ENCODE data around the gene COQ7.

COQ7 gene

DNA sequence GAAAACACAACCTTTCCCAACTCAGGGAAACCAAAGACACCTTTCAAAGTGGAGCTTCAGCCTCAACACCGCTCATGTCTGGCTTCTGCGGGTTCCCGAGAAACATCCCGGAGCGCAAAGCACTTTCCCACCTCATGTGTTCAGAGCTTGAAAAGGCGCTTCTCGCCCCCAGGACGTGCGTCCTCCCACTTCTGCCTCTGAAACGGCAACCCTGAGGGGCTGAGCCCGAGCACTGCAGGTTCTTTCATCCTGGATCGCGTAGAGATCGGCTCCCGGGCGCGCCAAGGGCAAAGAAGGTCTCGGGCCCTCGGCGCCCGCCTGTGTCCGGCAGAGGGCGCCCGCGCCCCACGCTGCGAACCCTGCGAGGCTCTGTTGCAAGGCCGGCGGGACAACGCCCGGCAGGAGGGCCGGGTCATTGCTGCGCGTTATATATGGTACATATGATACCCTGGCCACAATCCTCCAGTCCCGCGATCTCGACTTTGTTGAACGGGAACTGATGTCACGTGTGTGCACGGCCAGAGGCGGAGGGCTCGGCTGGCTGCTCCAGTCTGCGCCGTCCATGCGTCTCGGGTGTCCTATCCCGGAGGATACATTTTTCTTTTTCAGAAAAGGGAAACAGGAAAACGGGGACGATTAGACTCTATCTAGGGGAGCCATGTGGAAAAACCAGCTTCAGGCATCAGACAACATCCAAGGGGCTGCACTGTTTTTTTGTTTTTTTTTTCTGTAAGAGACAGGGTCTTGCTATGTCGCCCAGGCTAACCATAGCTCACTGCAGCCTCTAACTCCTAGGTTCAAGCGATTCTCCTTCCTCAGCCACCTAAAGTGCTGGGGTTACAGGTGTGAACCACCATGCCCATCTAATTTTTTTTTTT lies 19.1 kb downstream of the COQ7 start:
- peak in 1 of 2 experiments; percentile 60 for DNase-seq

DNA sequence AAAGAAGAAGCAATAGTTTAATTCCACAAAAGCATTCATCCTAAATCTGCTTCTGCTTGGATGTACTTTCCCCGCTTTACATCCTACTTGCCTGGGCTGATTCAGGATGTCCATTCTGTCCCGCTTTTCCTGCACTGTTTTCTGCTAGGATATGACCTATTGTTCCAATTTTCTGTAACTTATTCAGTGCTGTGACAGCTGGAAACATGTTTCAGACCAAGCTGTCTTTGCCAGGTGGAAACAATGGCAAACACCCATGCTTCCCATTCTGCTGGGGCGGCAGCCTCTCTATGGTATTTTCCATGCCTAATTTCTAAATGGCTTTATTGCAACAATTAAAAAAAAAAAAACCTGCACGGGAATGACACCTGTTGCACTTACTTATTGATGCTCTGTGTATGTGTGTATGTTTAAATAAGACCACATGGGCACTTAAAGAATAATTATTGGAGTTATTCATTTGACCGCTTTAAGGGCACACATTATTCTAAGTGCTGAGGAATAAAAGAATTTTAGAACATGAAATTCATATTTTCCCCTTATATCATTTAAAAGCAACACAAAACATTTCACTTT lies 21.0 kb downstream of the COQ7 start:
- DNase-seq, result no peak

DNA sequence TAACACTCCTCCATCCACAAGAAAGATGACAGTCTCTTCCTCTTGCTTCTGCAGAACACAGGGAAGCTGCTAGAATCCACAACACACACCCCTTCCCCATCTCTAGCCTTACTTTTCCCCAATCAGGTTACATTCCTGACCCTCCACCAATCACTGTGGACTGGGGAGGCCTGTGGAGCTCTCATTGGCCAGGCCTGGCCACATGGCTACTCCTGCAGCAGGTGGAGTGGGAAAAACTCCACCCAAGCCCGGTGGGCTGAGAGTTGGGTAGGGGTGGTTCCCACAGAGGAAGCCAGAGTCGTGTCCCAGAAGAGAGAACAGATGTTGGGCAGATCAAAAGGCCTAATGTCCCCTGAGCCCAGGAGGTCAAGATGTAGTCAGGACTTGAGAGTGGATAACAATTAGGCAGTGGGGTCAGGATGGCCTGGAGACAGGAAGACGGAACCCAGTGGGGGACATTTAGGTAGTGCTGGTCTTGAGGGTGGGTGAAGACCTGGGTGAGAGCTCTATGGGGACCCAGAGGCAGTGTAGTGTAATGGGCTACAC lies 22.1 kb downstream of the COQ7 start:
- no peak for DNase-seq

DNA sequence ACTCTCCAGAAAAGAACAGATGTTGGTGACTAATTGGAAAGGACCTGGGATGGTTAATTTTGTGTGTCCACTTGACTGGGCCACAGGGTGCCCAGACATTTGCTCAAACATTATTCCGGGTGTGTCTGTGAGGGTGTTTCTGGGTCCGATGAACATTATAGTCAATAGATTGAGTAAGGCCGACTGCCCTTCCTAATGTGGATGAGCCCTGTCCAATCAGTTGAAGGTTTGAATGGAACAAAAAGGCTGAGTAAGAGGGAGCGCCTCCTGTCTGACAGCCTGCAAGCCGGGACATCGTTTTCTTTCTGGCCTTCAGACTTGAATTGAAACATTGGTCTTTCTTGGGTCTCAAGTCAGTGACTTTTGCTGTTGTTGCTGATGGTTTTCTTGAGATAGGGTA lies 23.5 kb downstream of the COQ7 start:
- no peak for DNase-seq

DNA sequence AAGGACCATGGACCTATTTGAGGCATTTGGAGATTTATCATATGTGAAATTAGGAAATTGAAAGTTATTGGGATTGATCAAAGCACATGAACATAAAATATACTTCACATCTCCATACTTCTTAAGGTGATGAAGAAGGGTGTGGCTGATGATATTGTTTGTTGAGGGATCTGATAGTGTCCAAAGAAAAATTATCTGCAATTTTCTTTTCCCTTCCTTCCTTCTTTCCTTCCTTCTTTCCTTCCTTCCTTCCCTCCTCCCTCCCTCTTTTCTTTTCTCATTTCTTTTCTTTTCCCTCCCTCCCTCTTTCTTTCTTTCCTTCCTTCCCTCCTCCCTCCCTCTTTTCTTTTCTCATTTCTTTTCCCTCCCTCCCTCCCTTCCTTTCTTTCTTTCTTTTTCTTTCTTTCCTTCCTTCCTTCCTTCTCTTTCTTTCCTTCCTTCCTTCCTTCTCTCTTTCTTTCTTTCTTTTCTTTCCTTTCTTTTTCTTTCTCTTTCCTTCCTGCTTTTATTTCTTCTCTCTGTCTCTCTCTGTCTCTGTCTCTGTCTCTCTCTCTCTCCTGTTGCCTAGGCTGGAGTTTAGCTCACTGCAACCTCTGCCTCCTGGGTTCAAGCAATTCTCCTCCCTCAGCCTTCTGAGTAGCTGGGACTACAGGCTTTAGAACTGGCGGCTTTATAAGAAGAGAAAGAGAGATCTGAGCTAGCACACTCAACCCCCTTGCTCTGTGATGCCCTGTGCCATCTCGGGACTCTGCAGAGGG lies 25.4 kb downstream of the COQ7 start:
- DNase-seq, result no peak

DNA sequence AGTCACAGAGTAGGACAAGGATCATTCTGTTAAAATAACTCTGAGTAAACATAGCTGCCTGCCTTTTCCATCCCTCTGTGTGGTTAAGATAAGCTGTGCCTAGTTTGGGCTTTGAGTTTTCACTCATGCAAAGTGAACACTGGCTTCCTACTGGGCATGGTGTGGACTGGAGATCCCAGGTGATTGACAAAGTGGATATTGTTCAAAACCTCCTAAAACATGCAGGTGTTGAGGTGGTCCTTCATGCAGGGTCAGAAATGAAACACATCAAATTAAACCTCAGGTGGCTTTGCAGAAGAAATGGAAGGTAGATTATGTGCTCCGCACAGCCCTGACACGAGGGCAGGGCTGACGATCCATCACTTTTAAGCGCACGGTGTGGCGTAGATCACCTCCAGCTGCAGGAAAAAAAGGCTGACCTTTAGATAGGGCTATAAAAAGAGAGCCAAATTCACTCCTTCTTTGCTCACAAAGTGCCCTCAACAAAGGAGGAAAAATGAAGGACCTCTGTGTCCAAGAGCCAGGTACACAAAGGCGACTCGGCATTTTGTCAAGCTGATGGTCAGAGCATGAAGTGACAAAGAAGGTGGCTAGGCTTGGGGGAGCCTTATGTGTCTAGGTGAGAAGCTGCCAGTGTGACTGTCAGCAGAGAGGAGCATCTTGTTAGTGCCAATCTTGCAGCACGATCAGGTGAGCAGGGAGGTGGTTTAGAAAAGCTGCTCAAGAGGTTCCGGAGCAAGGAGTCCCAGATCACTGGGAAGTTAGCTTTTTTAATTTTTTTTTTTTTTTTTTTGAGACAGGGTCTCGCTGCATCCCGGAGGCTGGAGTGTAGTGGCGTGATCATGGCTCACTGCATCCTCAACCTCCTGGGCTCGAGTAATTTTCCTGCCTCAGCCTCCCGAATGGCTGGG lies 26.5 kb downstream of the COQ7 start:
- DNase-seq, result no peak

DNA sequence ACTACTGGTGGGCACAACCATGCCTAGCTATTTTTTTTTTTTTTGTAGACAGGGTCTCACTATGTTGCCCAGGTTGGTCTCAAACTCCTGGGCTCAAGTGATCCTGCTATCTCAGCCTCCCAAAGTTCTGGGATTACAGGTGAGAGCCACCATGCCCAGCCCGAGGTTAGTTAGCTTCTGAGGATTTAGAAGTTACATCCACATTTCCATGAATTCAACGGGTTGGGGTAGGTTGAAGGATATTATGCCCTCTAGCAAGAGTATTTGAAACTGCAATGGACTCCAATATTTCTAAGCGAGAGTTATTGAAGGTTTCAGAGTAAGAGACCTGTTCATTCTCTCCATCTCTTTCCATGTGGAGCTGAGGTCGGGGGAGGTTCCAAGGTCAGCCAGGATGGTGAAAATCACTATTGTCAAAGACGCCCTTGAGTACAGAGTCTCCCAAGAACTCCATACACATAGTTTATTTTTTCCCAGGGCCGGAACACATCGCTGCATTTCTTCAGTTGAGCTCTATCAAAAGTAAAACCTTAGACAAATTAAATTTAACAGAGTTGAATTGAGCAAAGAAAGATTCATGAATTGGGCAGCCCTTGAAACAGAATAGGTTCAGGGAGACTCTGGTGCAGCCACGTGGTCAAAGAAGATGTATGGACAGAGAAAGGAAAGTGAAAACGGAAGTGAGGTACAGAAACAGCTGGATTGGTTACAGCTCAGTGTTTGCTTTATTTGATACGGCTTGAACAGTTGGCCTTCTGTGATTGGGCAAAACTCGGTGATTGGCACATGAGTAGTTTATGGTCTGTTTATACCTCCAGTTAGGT lies 27.3 kb downstream of the COQ7 start:
- DNase-seq, result no peak

DNA sequence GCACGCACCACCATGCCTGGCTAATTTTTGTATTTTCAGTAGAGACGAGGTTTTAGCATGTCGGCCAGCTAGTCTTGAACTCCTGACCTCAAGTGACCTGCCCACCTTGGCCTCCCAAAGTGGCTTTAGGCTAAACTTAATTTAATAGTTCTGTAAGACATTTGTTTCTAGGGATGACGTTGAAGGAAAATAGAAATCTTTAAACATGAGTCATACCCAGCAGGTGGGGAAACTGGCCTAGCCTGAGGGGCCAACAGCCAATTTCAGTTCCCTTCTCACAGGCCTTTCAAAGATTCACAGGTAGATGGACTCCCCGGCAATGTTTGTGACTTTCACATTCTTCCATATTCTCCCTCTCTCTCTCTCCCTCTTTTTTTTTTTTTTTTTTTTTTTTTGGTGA lies 28.2 kb downstream of the COQ7 start:
- DNase-seq, result peak in 1 of 2 experiments; percentile 33

DNA sequence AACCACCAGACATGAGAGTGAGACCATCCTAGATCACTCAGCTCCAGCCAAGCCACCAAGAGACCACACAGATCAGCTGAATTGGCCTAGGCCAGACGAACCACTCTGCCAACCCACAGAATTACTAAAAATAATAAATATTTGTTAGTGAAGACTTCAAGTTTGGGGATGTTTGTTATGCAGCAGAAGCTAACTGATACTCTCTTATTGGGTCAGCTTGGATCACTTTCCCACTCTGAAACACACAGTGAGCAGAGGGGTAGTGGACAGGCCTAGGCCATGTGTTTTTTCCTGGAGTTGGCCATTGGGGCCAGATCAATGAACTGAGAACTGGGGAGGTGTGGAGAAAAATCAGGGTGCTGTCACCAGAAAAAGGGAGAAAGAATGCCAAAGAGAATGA lies 30.8 kb downstream of the COQ7 start:
- no peak for DNase-seq

DNA sequence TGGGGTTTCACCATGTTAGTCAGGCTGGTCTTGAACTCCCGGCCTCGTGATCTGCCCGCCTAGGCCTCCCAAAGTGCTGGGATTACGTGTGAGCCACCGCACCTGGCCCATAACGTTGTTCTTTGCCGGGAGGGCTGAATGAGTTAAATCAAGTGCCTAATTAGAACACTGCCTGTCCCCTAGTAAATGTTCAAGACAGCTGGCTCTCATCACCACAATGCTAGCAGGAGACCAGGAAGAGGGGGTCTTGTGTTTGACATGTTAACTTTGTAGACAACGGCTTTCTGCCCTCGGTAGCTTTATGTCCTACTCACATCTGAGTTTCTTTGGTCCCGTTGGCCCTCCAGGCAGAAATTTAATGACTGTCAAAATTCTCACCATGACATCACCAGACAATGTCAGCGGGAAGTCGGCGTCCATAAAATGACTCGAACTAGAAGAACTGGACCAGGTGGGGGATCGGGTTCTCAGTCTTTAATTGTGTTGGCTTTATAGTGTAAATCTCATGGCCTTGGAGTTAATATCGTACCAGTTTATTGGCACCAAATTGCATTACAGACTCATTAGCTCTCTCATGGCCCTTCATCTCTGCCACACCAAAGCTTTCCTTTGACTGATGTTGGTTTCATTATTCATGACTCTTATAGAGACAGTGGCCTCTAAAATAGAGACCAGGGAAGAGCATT lies 34.9 kb downstream of the COQ7 start:
- no peak for DNase-seq

DNA sequence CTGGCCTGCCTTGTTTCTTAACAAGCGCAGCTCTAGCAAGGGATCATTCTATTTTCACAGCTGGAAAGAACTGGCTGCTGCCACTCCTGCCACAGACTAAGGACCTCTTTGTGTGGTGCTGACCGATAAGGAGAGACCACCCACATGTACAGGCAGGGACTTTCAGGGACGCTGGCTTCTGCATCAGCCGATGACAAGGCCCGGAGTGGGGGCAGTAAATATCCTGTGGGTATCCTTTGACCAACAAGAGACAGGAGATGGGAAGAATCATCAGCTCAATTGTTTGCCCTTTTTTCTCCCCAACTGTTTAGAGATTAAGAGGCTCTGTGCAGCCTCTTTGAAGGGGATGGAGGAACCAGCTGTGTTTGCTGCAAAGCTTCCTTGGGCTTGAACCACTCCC lies 37.2 kb downstream of the COQ7 start:
- no peak for DNase-seq

DNA sequence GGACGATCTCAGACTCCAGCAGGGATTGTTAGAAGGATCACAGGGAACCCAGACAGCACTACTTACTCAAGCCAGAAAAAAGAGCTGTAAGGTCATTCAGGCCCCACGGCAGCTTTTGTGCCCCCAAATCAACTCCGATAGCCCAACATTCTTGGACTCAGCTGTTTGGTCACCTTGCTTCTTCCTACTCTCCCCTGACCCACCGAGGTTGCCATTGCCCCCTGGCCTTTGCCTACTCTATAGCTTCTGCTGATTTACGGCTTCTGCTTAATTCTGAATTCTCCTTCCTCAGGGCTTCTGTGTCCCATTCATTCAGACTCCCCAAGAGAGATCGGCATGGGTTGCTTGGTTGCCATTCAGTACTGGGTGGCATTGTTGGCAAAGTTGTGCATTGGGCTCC lies 37.7 kb downstream of the COQ7 start:
- no peak for DNase-seq

DNA sequence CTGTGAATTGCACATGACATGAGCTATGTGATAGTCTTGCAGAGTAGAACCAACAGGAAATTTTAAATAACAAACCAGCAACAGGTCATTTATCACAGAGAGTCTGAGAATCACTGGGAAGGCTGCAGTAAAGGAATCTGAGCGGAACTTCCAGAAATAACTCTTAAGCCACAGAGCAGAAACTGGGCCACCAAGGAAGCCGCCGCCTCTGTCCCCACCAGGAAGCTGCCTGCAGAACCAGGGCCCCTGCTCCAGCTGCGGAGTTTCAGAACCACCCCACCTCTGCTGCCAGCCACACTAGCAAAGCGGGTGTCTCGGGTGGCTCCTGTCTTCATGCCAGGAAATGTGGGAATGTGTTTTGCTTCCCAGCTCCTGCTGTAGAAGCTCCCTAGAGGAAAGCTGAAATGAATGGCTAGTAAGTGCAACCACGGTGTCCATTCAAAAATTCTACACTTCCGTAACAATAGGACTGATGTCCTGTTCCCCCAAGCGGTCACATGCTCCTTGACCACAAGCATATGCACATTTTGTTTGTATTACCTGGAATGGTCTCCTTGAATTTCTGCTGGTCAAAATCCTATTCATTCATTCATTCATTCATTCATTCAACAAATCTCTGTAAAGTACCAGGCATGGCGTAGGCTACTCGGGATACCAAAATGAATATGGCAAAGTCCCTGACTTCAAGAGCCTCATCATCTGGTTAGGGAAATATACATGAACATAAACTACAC lies 38.6 kb downstream of the COQ7 start:
- DNase-seq, result no peak

DNA sequence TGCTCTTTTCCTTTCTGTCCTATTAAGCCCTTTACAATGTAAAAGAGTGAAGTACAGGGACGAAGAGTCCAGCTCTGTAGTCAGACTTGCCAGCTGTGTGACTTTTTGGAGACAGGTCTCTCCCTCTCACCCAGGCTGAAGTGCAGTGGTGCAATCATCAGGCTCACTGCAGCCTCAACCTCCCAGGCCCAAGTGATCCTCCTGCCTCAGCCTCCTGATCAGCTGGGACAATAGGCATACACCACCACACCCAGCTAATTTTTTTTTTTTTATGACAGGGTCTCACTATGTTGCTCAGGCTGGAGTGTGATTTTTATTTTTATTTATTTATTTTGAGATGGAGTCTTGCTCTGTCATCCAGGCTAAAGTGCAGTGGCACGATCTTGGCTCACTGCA lies 39.2 kb downstream of the COQ7 start:
- DNase-seq, result no peak

DNA sequence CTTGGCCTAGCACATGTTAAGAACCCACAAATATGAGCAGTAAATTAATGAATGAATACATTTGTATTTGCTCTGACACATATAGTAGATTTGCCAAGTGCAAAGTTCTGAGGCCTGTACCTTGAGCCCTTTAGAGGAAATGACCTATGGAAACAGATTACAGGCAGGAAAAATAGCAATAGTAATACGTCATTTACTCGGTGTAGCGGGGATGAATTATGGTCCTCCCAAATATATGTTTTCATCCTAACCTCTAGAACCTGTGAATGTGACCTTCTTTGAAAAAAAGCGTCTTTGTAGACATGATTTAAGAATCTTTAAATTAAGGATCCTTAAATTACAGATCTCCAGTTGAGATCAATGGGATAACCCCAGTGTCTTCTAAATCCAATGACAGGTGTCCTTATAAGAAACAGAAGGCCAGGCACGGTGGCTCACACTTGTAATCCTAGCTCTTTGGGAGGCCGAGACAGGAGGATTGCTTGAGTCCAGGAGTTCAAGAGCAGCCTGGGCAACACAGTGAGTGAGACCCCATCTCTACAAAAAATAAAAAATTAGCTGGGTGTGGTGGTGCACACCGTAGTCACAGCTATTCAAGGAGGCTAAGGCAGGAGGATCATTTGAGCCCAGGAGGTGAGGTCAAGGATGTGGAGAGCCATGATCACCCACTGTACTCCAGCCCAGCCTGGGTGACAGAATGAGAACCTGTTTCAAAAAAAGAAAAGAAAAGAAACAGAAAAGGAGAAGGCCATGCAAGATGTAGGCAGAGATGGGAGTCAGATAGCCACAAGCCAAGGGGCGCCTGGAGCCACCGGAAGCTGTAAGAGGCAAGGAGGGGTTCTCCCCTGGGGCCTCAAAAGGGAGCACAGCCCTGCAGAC lies 41.2 kb downstream of the COQ7 start:
- no peak for DNase-seq

DNA sequence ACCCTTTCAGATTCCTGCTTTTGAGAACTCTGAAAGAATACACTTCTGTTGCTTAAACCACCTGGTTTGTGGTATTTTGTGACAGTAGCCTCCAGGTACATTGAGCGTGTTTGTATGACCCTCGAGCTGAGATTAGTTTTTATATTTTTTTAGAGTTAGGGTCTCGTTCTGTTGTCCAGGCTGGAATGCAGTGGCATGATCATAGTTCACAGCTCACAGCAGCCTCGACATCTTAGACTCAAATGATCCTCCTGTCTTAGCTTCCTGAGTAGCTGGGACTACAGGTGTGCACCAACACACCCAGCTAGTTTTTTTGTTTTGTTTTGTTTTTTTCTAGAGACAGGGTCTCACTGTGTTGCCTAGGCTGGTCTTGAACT lies 41.9 kb downstream of the COQ7 start:
- no peak for DNase-seq

DNA sequence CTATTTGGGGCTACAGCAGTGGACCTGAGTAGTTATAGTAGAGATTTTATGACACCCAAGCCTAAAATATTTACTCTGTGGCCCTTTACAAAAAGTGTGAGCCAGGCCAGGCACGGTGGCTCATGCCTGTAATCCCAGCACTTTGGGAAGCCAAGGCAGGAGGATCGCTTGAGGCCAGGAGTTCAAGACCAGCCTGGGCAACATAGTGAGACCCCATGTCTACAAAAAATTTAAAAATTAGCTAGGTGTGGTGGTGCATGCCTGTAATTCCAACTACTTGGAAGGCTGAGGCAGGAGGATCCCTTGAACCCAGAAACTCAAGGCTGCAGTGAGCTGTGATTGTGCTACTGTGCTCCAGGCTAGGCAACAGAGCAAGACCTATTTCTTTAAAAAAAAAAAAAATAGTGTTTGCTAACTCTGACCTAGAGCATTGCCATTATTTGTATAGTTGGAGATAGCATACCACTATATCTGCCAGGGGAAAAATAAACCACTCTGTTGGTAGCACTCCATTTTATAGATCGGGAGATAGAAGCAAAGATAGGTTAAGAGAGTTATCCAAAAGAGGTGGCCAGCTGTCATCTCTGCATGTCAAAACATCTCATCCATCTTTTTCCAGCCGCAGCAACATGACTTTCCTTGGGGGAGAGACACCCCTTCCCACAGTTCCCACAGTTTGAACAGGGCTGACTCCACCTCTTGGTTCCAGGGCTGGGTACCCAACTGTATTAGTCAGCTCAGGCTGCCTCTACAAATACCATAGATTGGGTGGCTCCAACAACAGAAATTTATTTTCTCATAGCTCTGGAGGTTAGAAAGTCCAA lies 43.3 kb downstream of the COQ7 start:
- no peak for DNase-seq

DNA sequence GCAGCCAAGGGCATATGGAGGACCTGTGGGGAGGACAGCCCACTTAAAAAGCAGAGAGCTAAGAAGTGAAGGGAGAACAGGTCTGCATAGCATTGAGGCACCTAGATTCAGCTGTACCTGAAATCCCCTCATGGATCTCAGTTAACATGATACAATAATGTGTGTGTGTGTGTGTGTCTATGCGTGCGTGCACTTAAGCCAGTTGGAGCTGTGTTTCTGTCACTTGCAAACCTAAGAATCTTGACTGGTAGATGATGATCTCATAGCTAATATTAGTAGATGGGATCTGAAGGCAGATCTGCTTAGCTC lies 44.6 kb downstream of the COQ7 start:
- DNase-seq, result no peak

All from SW 1271 (cell line).